Upper lobe of left lung (tissue), 6 donors: Measurements from ENCODE around the gene CCDC171. TPM values are rescaled to one million over a fixed set of nuclear protein-coding genes. Genes with fewer than 3 reads are reported as not detected.
"Not testable (repeated sequence)": the region's sequence is repeated elsewhere in the genome, so short reads cannot be mapped to it uniquely, and the experiment has no call there.

Experiments
- ATAC-seq, 2 donors: fragments of 200-7000 bp; cut with Tn5 transposase; one replicate each; pipeline ENCODE4 v1.9.1; 2022; ENCODE audit warnings: mild to moderate bottlenecking in 2 of 2, moderate library complexity in 2 of 2; ENCODE audit not compliant: low FRiP score in 2 of 2
- DNase-seq, 2 donors: peaks; one replicate each; pipeline ENCODE4 v3.0.0-alpha.2; 2019 to 2020
- H3K27ac ChIP-seq, 4 donors: fragments of 200-600 bp; sonication (generic); one replicate each; pipeline ENCODE4 v1.5.1; 2016 to 2019
- H3K27me3 ChIP-seq, 4 donors: fragments of 200-600 bp; sonication (generic); one replicate each; pipeline ENCODE4 v1.5.1; 2017 to 2019
- H3K36me3 ChIP-seq, 4 donors: fragments of 200-600 bp; sonication (generic); one replicate each; pipeline ENCODE4 v1.5.1; 2016 to 2019
- H3K4me1 ChIP-seq, 4 donors: fragments of 200-600 bp; sonication (generic); one replicate each; pipeline ENCODE4 v1.5.1; 2018 to 2019
- H3K4me3 ChIP-seq, 4 donors: fragments of 200-600 bp; sonication (generic); one replicate each; pipeline ENCODE4 v1.5.1; 2017 to 2019; ENCODE audit warnings: mild to moderate bottlenecking in 2 of 4, moderate library complexity in 1 of 4
- H3K9me3 ChIP-seq, 4 donors: fragments of 200-600 bp; sonication (generic); one replicate each; pipeline ENCODE4 v1.5.1; 2018 to 2019
- CTCF ChIP-seq, 6 experiments: fragments of 450-650 bp in 4 of 6; fragments of 200-600 bp in 2 of 6; sonication (generic) in 2 of 6; IDR thresholded peaks; one replicate each; pipeline ENCODE4 v1.5.1; 2016 to 2019; ENCODE audit warnings: antibody characterized with exemption in 6 of 6
- EP300 ChIP-seq, 4 donors: sonication (generic); formaldehyde crosslinking; IDR thresholded peaks; one replicate each; pipeline ENCODE4 v1.5.1; 2017; ENCODE audit warnings: antibody characterized with exemption in 4 of 4, control low read depth in 2 of 4
- POLR2A ChIP-seq, 4 donors: fragments of 450-650 bp; IDR thresholded peaks; one replicate each; pipeline ENCODE4 v1.5.1; 2016 to 2017; ENCODE audit warnings: antibody characterized with exemption in 4 of 4, mild to moderate bottlenecking in 2 of 4
- POLR2AphosphoS5 ChIP-seq, 2 donors: sonication (generic); formaldehyde crosslinking; IDR thresholded peaks; one replicate each; pipeline ENCODE4 v1.5.1; 2017; ENCODE audit warnings: antibody characterized with exemption in 2 of 2
- WGBS, 2 donors: methylation state at CpG; one replicate each; pipeline ENCODE4 v1.1.5; 2017 to 2018; 5-methylcytosine and 5-hydroxymethylcytosine counted together
- total RNA-seq, 6 donors: library from RNA; depleted of rRNA in 4 of 6; stranded (reverse); fragments of >200 nt in 4 of 6; gene quantifications; one replicate each; pipeline versions ENCODE4 v1.1.0 to v1.2.1, GENCODE V29; 2016 to 2021
- donor health status: DM: no; HTN: no; CAD: no; lungs with moderate emphysema.
- donor health status: DM: no; HTN: yes; CAD: no; lungs with severe emphysema.

CCDC171 gene
- total RNA-seq, 6 donors from 2014 or later, result 2.4 to 16.8 (median 6.6) TPM

DNA sequence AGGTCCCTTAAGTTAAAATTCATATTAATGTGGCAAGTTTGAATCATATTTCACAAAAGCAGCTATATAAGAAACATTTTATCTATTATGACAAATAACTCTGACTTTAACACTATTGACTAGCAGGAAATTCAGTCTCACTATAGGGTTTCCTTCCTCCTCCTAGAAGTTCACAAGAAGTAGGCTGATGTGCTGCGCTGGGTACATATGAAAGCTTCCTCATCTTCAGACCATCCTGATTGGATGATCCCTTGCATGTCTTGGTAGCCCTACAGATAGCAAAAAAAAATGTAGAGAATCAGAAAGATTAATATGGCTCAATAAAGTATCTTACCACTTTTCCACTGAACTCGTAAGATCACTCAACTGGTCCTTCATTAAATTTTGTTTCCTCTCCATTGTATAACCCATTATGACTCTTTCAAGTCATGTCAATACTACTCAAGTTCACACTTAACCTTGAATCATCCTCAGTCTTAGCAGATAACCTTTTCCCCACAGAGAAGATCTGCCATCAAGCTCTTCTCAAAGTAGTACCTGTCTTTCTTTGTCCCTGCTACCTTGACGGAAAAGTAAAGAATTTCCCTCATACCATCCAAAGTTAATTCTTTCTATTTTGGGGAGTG is 30.6 kb upstream of the CCDC171 start:
- H3K9me3 ChIP-seq, result no peaks in the 10 kb centered on the region
- DNase-seq (no peak), ATAC-seq (no peak)
- 84 to 90% methylated on average over 3 of the region's 3 CpGs for WGBS, 2 donors
- H3K4me1 ChIP-seq, result no peaks in the 10 kb centered on the region
- no peak overlapping the region for H3K27ac ChIP-seq
- H3K36me3 ChIP-seq, result no peaks in the 10 kb centered on the region
- no peaks in the 10 kb centered on the region for H3K27me3 ChIP-seq
- no peak for TF ChIP-seq POLR2A (IDR thresholded peaks at IDR 0.05)
- H3K4me3 ChIP-seq, result no peak overlapping the region

DNA sequence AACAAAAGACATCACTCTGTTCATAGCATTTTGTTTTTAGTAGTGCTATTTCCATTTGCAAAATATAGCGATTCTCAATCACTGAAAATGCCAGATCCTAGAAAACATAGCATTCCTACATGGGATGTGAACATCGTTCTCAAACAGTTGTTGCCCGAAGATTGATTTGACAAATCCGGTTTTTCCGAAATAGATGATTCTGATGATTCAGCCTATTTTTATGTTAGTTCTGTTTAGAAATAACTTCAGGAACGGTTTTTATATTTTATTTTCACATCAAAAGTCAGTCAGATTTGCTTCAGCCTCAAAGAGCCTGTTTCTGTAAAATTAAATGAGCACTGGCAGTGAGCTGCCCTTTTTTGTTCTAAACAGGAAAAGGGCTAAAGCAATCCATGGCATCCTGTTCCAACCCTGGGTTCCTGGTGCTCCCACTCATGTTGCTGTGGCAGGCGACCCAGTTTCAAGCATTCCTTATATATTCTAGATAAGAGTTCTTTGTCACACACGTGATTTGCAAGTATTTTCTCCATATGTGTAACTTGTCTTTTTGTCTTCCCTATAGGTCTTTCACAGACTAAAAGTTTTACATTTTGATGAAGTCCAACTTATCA is 27.9 kb upstream of the CCDC171 start:
- TF ChIP-seq POLR2AphosphoS5 (IDR thresholded peaks at IDR 0.05), result no peak
- Histone ChIP-seq H3K27ac (no peak overlapping the region), H3K9me3 (no peaks in the 10 kb centered on the region), H3K27me3 (no peaks in the 10 kb centered on the region), H3K36me3 (no peaks in the 10 kb centered on the region), H3K4me3 (no peak overlapping the region), H3K4me1 (no peaks in the 10 kb centered on the region)
- ATAC-seq (no peak), DNase-seq (no peak)
- 59 to 71% methylated on average over 8 of the region's 8 CpGs for WGBS, 2 donors

GRCh38 chr9:15525958-15526357 is 26.9 kb upstream of the CCDC171 start:
- no peaks in the 10 kb centered on the region for H3K4me1 ChIP-seq
- ATAC-seq (no peak), DNase-seq (no peak)
- no peak overlapping the region for H3K27ac ChIP-seq
- H3K27me3 ChIP-seq, result no peaks in the 10 kb centered on the region
- no peaks in the 10 kb centered on the region for H3K9me3 ChIP-seq
- 76 to 91% methylated on average over 2 of the region's 2 CpGs for WGBS, 2 donors
- H3K4me3 ChIP-seq, result no peak overlapping the region
- no peaks in the 10 kb centered on the region for H3K36me3 ChIP-seq
- TF ChIP-seq CTCF (IDR thresholded peaks at IDR 0.05) (no peak), POLR2A (IDR thresholded peaks at IDR 0.05) (no peak), EP300 (IDR thresholded peaks at IDR 0.05) (no peak), POLR2AphosphoS5 (IDR thresholded peaks at IDR 0.05) (no peak)

DNA sequence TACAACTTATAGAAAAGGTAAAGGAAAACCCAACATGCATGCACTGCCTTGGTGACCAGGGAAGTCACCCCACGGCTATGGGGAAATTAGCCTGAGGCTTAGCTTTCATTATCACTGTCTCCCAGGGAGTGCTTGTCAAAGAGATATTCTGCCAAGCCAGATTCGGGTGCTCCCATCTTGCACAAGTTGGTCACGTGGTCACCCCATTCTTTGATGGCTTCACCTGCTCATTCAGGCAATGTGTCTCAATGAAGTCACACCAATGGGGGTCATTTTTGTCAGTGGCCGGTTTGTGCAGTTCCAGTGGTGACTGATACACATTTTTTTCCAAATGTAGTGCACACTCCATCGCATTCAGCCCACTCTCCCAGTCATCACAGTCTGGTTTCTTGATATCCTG is 25.8 kb upstream of the CCDC171 start:
- not testable (repeated sequence) for H3K27ac ChIP-seq, H3K9me3 ChIP-seq, H3K4me1 ChIP-seq, H3K4me3 ChIP-seq, H3K36me3 ChIP-seq, DNase-seq, H3K27me3 ChIP-seq, ATAC-seq
- WGBS, 2 donors, result 90 to 92% methylated on average over 5 of the region's 5 CpGs

DNA sequence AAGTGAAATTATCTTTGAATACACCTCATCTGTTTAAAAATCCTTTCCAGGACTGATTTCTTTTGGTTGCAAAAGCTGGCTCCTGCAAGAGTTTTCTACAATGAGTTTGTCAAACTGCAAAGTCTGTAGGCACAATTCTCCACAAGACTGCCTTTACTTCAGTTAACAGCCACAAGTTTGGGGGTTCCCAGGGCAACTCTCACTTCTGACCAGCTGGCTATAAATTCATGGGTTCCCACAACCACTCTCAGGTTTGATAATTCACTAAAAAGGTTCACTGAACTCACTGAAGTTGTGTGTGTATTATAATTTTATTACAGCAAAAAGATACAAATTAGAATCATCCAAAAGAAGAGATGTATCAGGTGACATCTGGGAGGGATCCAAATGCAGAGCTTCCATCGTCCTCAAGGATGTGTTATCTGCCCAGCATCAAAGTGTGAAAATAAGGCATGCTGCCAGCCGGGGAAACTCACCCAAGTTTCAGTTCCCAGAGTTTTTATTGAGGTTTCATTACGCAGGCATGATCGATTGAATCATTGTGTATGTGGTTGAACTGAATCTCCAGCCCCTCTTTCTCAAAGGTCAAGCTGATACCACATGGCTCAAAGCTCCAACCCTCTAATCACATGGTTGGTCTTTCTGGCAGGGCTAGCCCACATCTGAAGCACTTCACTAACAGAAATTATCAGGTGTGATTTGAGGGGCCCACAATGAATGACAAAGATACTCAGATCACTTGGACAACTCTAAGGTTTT is 23.1 kb upstream of the CCDC171 start:
- ATAC-seq (no peak), DNase-seq (no peak)
- Histone ChIP-seq H3K27ac (no peak overlapping the region), H3K27me3 (no peaks in the 10 kb centered on the region), H3K4me1 (no peaks in the 10 kb centered on the region), H3K36me3 (no peaks in the 10 kb centered on the region), H3K9me3 (no peaks in the 10 kb centered on the region), H3K4me3 (no peak overlapping the region)
- WGBS, 2 donors, result 56 to 67% methylated on average over 4 of the region's 4 CpGs
- TF ChIP-seq POLR2AphosphoS5 (IDR thresholded peaks at IDR 0.05) (no peak), POLR2A (IDR thresholded peaks at IDR 0.05) (no peak), EP300 (IDR thresholded peaks at IDR 0.05) (no peak), CTCF (IDR thresholded peaks at IDR 0.05) (no peak)

- ATAC-seq (no peak), DNase-seq (no peak)
- no peak for TF ChIP-seq POLR2AphosphoS5 (IDR thresholded peaks at IDR 0.05)
- no peak for TF ChIP-seq EP300 (IDR thresholded peaks at IDR 0.05)
- TF ChIP-seq POLR2A (IDR thresholded peaks at IDR 0.05), result no peak
- TF ChIP-seq CTCF (IDR thresholded peaks at IDR 0.05), result no peak
- no peak overlapping the region for H3K27ac ChIP-seq
- no peaks in the 10 kb centered on the region for H3K27me3 ChIP-seq
- 38 to 54% methylated on average over 1 of the region's 1 CpG for WGBS, 2 donors
- H3K4me3 ChIP-seq, result no peak overlapping the region
- H3K4me1 ChIP-seq, result no peaks in the 10 kb centered on the region
- H3K9me3 ChIP-seq, result no peaks in the 10 kb centered on the region
- H3K36me3 ChIP-seq, result no peaks in the 10 kb centered on the region
These were observed 21.5 kb upstream of the CCDC171 start for GRCh38 chr9:15531380-15531779.
